ENCODE measurements around the gene SNRPA1. TPM values are rescaled to one million over a fixed set of nuclear protein-coding genes. Genes with fewer than 3 reads are reported as not detected.

The SNRPA1 gene
- total RNA-seq, 1 donor from 2014 or later = 98.0 TPM

GRCh38 chr15:101317336-101317872 is 22.4 kb upstream of the SNRPA1 start:
- Mint-ChIP-seq H3K9me3 (no peaks in the 10 kb centered on the region), H3K27ac (no peak overlapping the region), H3K36me3 (no peaks in the 10 kb centered on the region), H3K4me3 (no peak overlapping the region), H3K27me3 (ENCODE audit: insufficient read depth, low read depth) (peaks cover 14% of the 10 kb centered on the region), H3K4me1 (no peaks in the 10 kb centered on the region)
- no peak overlapping the region for H3K27ac ChIP-seq
- DNase-seq (ENCODE audit: low spot score) = no peak
- no peaks in the 10 kb centered on the region for H3K79me2 ChIP-seq (ENCODE audit: low read depth)
- no peaks in the 10 kb centered on the region for H3F3A ChIP-seq (ENCODE audit: low read depth)
- peaks cover 14% of the 10 kb centered on the region for H3K27me3 ChIP-seq
- H4K20me1 ChIP-seq (ENCODE audit: low read depth) = no peaks in the 10 kb centered on the region
- no peak overlapping the region for H3K9ac ChIP-seq
- no peak overlapping the region for H3K4me3 ChIP-seq
- no peaks in the 10 kb centered on the region for H3K4me1 ChIP-seq
- H3K4me2 ChIP-seq = no peak overlapping the region
- H3K36me3 ChIP-seq = no peaks in the 10 kb centered on the region
- no peak overlapping the region for H2AFZ ChIP-seq (replicated peaks)
- H3K9me3 ChIP-seq (ENCODE audit: low read depth) = no peaks in the 10 kb centered on the region
- TF ChIP-seq EZH2phosphoT487 (IDR thresholded peaks at IDR 0.05) (no peak), EZH2 (IDR thresholded peaks at IDR 0.05) (no peak), CTCF (IDR thresholded peaks at IDR 0.05) (no peak)

GRCh38 chr15:101316529-101316928 is 21.5 kb upstream of the SNRPA1 start:
- Histone ChIP-seq H3K36me3 (no peaks in the 10 kb centered on the region), H3K4me1 (no peaks in the 10 kb centered on the region), H4K20me1 (ENCODE audit: low read depth) (no peaks in the 10 kb centered on the region), H3K4me2 (no peak overlapping the region), H3F3A (ENCODE audit: low read depth) (no peaks in the 10 kb centered on the region), H3K27me3 (peaks cover 14% of the 10 kb centered on the region), H3K9me3 (ENCODE audit: low read depth) (no peaks in the 10 kb centered on the region), H2AFZ (replicated peaks) (no peak overlapping the region), H3K4me3 (no peak overlapping the region), H3K27ac (no peak overlapping the region), H3K9ac (no peak overlapping the region), H3K79me2 (ENCODE audit: low read depth) (no peaks in the 10 kb centered on the region)
- Mint-ChIP-seq H3K27ac (no peak overlapping the region), H3K36me3 (no peaks in the 10 kb centered on the region), H3K9me3 (no peaks in the 10 kb centered on the region), H3K4me1 (no peaks in the 10 kb centered on the region), H3K4me3 (no peak overlapping the region), H3K27me3 (ENCODE audit: insufficient read depth, low read depth) (peaks cover 13% of the 10 kb centered on the region)
- TF ChIP-seq CTCF (IDR thresholded peaks at IDR 0.05) (no peak), EZH2 (IDR thresholded peaks at IDR 0.05) (no peak), EZH2phosphoT487 (IDR thresholded peaks at IDR 0.05) (no peak)
- DNase-seq (ENCODE audit: low spot score) = no peak

GRCh38 chr15:101315736-101316135 is 20.7 kb upstream of the SNRPA1 start:
- no peaks in the 10 kb centered on the region for H3K79me2 ChIP-seq (ENCODE audit: low read depth)
- H3K36me3 ChIP-seq = no peaks in the 10 kb centered on the region
- Mint-ChIP-seq H3K9me3 (no peaks in the 10 kb centered on the region), H3K4me3 (no peak overlapping the region), H3K27me3 (ENCODE audit: insufficient read depth, low read depth) (peaks cover 12% of the 10 kb centered on the region), H3K4me1 (no peaks in the 10 kb centered on the region), H3K36me3 (no peaks in the 10 kb centered on the region), H3K27ac (no peak overlapping the region)
- H3K4me1 ChIP-seq = no peaks in the 10 kb centered on the region
- H3K4me2 ChIP-seq = no peak overlapping the region
- no peak overlapping the region for H3K27ac ChIP-seq
- H3K4me3 ChIP-seq = no peak overlapping the region
- peaks cover 14% of the 10 kb centered on the region for H3K27me3 ChIP-seq
- no peak for DNase-seq (ENCODE audit: low spot score)
- TF ChIP-seq EZH2 (IDR thresholded peaks at IDR 0.05) = no peak
- no peak for TF ChIP-seq EZH2phosphoT487 (IDR thresholded peaks at IDR 0.05)
- TF ChIP-seq CTCF (IDR thresholded peaks at IDR 0.05) = no peak
- H3K9ac ChIP-seq = no peak overlapping the region
- H3F3A ChIP-seq (ENCODE audit: low read depth) = no peaks in the 10 kb centered on the region
- H3K9me3 ChIP-seq (ENCODE audit: low read depth) = no peaks in the 10 kb centered on the region
- H4K20me1 ChIP-seq (ENCODE audit: low read depth) = no peaks in the 10 kb centered on the region
- H2AFZ ChIP-seq (replicated peaks) = no peak overlapping the region
